Neural progenitor cell (in vitro differentiated cells): ENCODE data around the gene TRAF3. TPM values are rescaled to one million over a fixed set of nuclear protein-coding genes. Genes with fewer than 3 reads are reported as not detected.
A peak's percentile ranks its signal among the peaks of the same experiment; 100 is the strongest.
"Not testable (repeated sequence)": the region's sequence is repeated elsewhere in the genome, so short reads cannot be mapped to it uniquely, and the experiment has no call there.

ENCODE experiments used
- DNase-seq: peaks from one replicate; pipeline ENCODE4 v3.0.0-alpha.2; 2016; ENCODE audit warnings: low spot score
- H2AFZ ChIP-seq: fragments of 200-600 bp; sonication (generic); replicated peaks from 2 replicates; pipeline ENCODE4 v1.6.1; 2016; ENCODE audit warnings: antibody characterized with exemption
- H3F3A ChIP-seq: fragments of 200-600 bp; sonication (generic); 2 replicates; pipeline ENCODE4 v1.6.1; 2016; ENCODE audit warnings: antibody characterized with exemption, low read depth
- H3K27ac ChIP-seq: fragments of 200-600 bp; sonication (generic); 2 replicates; pipeline ENCODE4 v1.5.1; 2016; ENCODE audit warnings: mild to moderate bottlenecking
- H3K27me3 ChIP-seq: fragments of 200-600 bp; sonication (generic); 2 replicates; pipeline ENCODE4 v1.6.1; 2016; ENCODE audit warnings: mild to moderate bottlenecking, moderate library complexity
- H3K36me3 ChIP-seq: fragments of 200-600 bp; sonication (generic); 2 replicates; pipeline ENCODE4 v1.5.1; 2016
- H3K4me1 ChIP-seq: fragments of 200-600 bp; sonication (generic); 2 replicates; pipeline ENCODE4 v1.6.1; 2016; ENCODE audit warnings: mixed run types
- H3K4me2 ChIP-seq: fragments of 200-600 bp; sonication (generic); 2 replicates; pipeline ENCODE4 v1.6.1; 2016
- H3K4me3 ChIP-seq: fragments of 200-600 bp; sonication (generic); 2 replicates; pipeline ENCODE4 v1.5.1; 2016
- H3K79me2 ChIP-seq: fragments of 200-600 bp; sonication (generic); 2 replicates; pipeline ENCODE4 v1.6.1; 2016; ENCODE audit warnings: low read depth
- H3K9ac ChIP-seq: fragments of 200-600 bp; sonication (generic); 2 replicates; pipeline ENCODE4 v1.6.1; 2016
- H3K9me3 ChIP-seq: fragments of 200-600 bp; sonication (generic); 2 replicates; pipeline ENCODE4 v1.5.1; 2016; ENCODE audit warnings: low read depth
- H4K20me1 ChIP-seq: fragments of 200-600 bp; sonication (generic); 2 replicates; pipeline ENCODE4 v1.6.1; 2016; ENCODE audit warnings: low read depth
- H3K27ac Mint-ChIP-seq: 3 replicates; pipeline ENCODE4 v1.8.0; 2021; ENCODE audit warnings: mixed read lengths
- H3K27me3 Mint-ChIP-seq: 2 replicates; pipeline ENCODE4 v1.8.0; 2022; ENCODE audit warnings: low read depth, mild to moderate bottlenecking, inconsistent platforms, moderate library complexity, mixed read lengths; ENCODE audit not compliant: insufficient read depth
- H3K36me3 Mint-ChIP-seq: 3 replicates; pipeline ENCODE4 v1.8.0; 2021; ENCODE audit warnings: mixed read lengths
- H3K4me1 Mint-ChIP-seq: 3 replicates; pipeline ENCODE4 v1.8.0; 2021; ENCODE audit warnings: mixed read lengths
- H3K4me3 Mint-ChIP-seq: 3 replicates; pipeline ENCODE4 v1.8.0; 2021; ENCODE audit warnings: mild to moderate bottlenecking, moderate library complexity, mixed read lengths
- H3K9me3 Mint-ChIP-seq: 3 replicates; pipeline ENCODE4 v1.8.0; 2020; ENCODE audit warnings: mixed read lengths
- EZH2 ChIP-seq: fragments of 200-600 bp; sonication (generic); IDR thresholded peaks from 2 replicates; pipeline ENCODE4 v1.6.1; 2017; ENCODE audit warnings: antibody characterized with exemption, mild to moderate bottlenecking, moderate library complexity
- EZH2phosphoT487 ChIP-seq: fragments of 200-600 bp; sonication (generic); IDR thresholded peaks from 2 replicates; pipeline ENCODE4 v1.6.1; 2017; ENCODE audit warnings: antibody characterized with exemption
- total RNA-seq: library from RNA; depleted of rRNA; stranded (reverse); fragments of >200 nt; gene quantifications from 2 replicates; pipeline ENCODE4 v1.2.3, GENCODE V29; 2015; ENCODE audit warnings: low replicate concordance
- TF ChIP-seq, protein P1 (sequence below): fragments of 200-600 bp; sonication (generic); IDR thresholded peaks from 2 replicates; pipeline ENCODE4 v1.5.1; 2017; ENCODE audit warnings: antibody characterized with exemption, mild to moderate bottlenecking

TRAF3 gene
- total RNA-seq, 1 donor from 2014 or later = 18.1 TPM

GRCh38 chr14:102926104-102926503 is 148.9 kb downstream of the TRAF3 start:
- Mint-ChIP-seq H3K9me3 (no peaks in the 10 kb centered on the region), H3K36me3 (no peaks in the 10 kb centered on the region), H3K4me1 (peaks cover 9% of the 10 kb centered on the region), H3K27ac (no peak overlapping the region), H3K27me3 (peaks cover 25% of the 10 kb centered on the region), H3K4me3 (no peak overlapping the region)
- Histone ChIP-seq H3K36me3 (no peaks in the 10 kb centered on the region), H3K79me2 (no peaks in the 10 kb centered on the region), H4K20me1 (peaks cover 27% of the 10 kb centered on the region), H3K4me1 (peaks cover 38% of the 10 kb centered on the region), H3K27me3 (peaks cover 100% of the 10 kb centered on the region), H3K4me3 (no peak overlapping the region), H3K4me2 (peak overlapping the region; percentile 9), H3K9me3 (no peaks in the 10 kb centered on the region), H2AFZ (no peak overlapping the region), H3K9ac (no peak overlapping the region), H3F3A (peaks cover 27% of the 10 kb centered on the region), H3K27ac (no peak overlapping the region)
- TF ChIP-seq EZH2 (no peak), EZH2phosphoT487 (no peak)
- TF ChIP-seq, protein P1, sequence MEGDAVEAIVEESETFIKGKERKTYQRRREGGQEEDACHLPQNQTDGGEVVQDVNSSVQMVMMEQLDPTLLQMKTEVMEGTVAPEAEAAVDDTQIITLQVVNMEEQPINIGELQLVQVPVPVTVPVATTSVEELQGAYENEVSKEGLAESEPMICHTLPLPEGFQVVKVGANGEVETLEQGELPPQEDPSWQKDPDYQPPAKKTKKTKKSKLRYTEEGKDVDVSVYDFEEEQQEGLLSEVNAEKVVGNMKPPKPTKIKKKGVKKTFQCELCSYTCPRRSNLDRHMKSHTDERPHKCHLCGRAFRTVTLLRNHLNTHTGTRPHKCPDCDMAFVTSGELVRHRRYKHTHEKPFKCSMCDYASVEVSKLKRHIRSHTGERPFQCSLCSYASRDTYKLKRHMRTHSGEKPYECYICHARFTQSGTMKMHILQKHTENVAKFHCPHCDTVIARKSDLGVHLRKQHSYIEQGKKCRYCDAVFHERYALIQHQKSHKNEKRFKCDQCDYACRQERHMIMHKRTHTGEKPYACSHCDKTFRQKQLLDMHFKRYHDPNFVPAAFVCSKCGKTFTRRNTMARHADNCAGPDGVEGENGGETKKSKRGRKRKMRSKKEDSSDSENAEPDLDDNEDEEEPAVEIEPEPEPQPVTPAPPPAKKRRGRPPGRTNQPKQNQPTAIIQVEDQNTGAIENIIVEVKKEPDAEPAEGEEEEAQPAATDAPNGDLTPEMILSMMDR = no peak
- DNase-seq = peak; percentile 51

DNA sequence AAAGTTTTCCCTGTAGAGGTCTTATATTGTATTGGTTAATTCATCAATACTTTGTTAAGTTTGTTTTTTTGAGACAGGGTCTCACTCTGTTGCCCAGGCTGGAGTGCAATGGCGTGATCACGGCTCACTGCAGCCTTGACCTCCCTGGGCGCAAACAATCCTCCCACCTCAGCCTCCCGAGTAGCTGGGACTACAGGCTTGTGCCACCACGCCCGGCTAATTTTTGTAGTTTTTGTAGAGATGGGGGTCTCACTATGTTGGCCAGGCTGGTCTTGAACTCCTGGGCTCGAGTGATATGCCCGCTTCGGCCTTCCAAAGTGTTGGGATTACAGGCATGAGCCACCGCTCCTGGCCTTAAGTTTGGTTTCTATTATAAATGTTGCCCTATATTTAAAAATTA is 149.6 kb downstream of the TRAF3 start:
- not testable (repeated sequence) for H3K4me1 Mint-ChIP-seq, H3K9me3 Mint-ChIP-seq, DNase-seq

DNA sequence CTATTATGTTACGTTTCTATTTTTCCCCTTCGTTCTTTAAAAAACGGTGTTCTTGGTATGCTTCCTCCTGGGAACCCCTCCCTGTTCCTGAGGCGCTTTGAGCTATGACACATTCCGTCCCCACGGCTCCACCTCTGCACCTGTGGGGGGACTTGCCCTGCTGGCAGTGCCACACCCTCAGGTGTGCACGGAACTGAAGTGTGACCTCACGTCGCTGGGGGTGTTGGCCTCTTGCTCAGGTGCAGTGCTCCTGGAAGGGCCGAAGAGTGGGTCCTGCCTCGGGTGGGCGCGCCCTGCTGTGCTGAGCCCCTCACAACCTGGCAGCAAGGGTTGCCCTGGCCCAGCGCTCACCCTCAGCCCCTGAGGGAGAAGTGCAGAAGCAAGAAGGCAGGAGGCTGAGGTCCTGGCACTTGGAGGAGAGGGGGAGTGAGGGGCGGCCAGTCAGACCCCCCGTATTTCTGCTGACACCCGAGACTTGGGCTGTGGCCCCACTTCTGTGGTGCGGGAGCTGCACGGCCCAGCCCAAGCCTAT is 150.2 kb downstream of the TRAF3 start:
- H3K27ac Mint-ChIP-seq = no peak overlapping the region
- Histone ChIP-seq H3K4me1 (peaks cover 38% of the 10 kb centered on the region), H3K9ac (no peak overlapping the region), H3K4me3 (peak overlapping the region; percentile 75), H3K27ac (no peak overlapping the region), H4K20me1 (peaks cover 32% of the 10 kb centered on the region), H2AFZ (peak overlapping the region; percentile 99), H3K27me3 (peaks cover 95% of the 10 kb centered on the region), H3K9me3 (no peaks in the 10 kb centered on the region), H3K36me3 (no peaks in the 10 kb centered on the region), H3K4me2 (peak overlapping the region; percentile 99), H3K79me2 (no peaks in the 10 kb centered on the region), H3F3A (peaks cover 27% of the 10 kb centered on the region)
- H3K4me3 Mint-ChIP-seq = peak overlapping the region; percentile 70
- TF ChIP-seq, protein P1 = no peak
- TF ChIP-seq EZH2phosphoT487 = no peak
- TF ChIP-seq EZH2 = no peak
- peaks cover 9% of the 10 kb centered on the region for H3K4me1 Mint-ChIP-seq
- DNase-seq = no peak
- peaks cover 3% of the 10 kb centered on the region for H3K36me3 Mint-ChIP-seq
- no peaks in the 10 kb centered on the region for H3K9me3 Mint-ChIP-seq
- H3K27me3 Mint-ChIP-seq = peaks cover 31% of the 10 kb centered on the region

More for the DNA sequence above, 149.6 kb downstream of the TRAF3 start:
- not testable (repeated sequence) for H3K27ac ChIP-seq, H3K4me3 ChIP-seq, H3K36me3 Mint-ChIP-seq, H2AFZ ChIP-seq, H3K4me2 ChIP-seq, H3K36me3 ChIP-seq, H3K9ac ChIP-seq, H3K4me3 Mint-ChIP-seq, H3K9me3 ChIP-seq, H3K79me2 ChIP-seq, H3K27ac Mint-ChIP-seq
- Histone ChIP-seq H3F3A (peaks cover 27% of the 10 kb centered on the region), H4K20me1 (peaks cover 30% of the 10 kb centered on the region), H3K4me1 (peaks cover 38% of the 10 kb centered on the region), H3K27me3 (peaks cover 100% of the 10 kb centered on the region)
- H3K27me3 Mint-ChIP-seq = peaks cover 31% of the 10 kb centered on the region

- H3K27me3 Mint-ChIP-seq = peaks cover 31% of the 10 kb centered on the region
These were observed 150.7 kb downstream of the TRAF3 start for GRCh38 chr14:102927878-102928411.

More at GRCh38 chr14:102927878-102928411, 150.7 kb downstream of the TRAF3 start:
- Histone ChIP-seq H3K4me3 (peak overlapping the region; percentile 75), H4K20me1 (peaks cover 32% of the 10 kb centered on the region), H3K27me3 (peaks cover 90% of the 10 kb centered on the region), H3K9ac (no peak overlapping the region), H3K79me2 (no peaks in the 10 kb centered on the region), H3F3A (peaks cover 27% of the 10 kb centered on the region), H3K4me1 (peaks cover 36% of the 10 kb centered on the region), H3K9me3 (no peaks in the 10 kb centered on the region), H3K27ac (no peak overlapping the region), H3K4me2 (peak overlapping the region; percentile 99), H3K36me3 (no peaks in the 10 kb centered on the region), H2AFZ (peak overlapping the region; percentile 99)
- DNase-seq = peak; percentile 56
- peaks cover 3% of the 10 kb centered on the region for H3K36me3 Mint-ChIP-seq
- H3K4me1 Mint-ChIP-seq = peaks cover 9% of the 10 kb centered on the region
- TF ChIP-seq EZH2phosphoT487 = no peak
- TF ChIP-seq EZH2 = no peak
- TF ChIP-seq, protein P1 = no peak
- H3K4me3 Mint-ChIP-seq = peak overlapping the region; percentile 70
- H3K9me3 Mint-ChIP-seq = no peaks in the 10 kb centered on the region
- H3K27ac Mint-ChIP-seq = no peak overlapping the region
